Dermis microvascular lymphatic vessel endothelial cell (primary cell): ENCODE measurements around the gene SYT11. TPM values are rescaled to one million over a fixed set of nuclear protein-coding genes. Genes with fewer than 3 reads are reported as not detected.
"Not testable (repeated sequence)": the region's sequence is repeated elsewhere in the genome, so short reads cannot be mapped to it uniquely, and the experiment has no call there.

Experiments used
- DNase-seq, 2 donors: peaks; one replicate each; pipeline versions ENCODE4 v3.0.0 to v3.0.0-alpha.2; 2010; ENCODE audit warnings: low read depth in 2 of 2
- total RNA-seq: library from RNA; depleted of rRNA; stranded (reverse); fragments of >200 nt; gene quantifications from 2 replicates; pipeline ENCODE4 v1.2.1, GENCODE V29; 2014

Gene SYT11
- total RNA-seq, 1 donor from 2014 or later: 20.3 TPM

- peak; percentile 35 to 77 for DNase-seq
Observed at GRCh38 chr1:155859881-155860871, 809 bp downstream of the SYT11 start.

DNA sequence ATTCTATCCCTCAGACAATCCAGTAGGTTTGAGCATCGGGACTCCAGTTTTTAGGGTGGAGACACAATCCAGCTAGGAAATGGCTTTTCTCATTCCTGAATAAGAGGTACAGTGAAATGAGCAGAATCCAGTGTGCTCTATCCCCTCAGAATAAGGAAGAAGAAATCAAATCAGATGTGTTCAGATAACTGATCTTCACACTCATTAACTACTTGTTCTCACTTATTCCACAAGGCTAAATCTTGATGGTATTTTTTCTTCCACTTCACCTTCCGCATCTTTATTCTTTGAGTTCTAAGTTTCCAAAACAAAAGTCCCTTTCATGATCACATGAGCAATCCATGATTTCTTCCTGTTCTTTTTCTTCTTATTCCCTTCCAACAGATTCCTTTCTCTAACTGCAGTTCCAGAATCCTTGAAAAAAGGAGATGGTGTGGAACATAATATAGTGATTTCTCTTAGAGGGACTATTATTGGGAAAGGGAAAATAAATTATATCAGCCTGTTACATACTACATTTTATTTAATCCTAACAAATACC is 1.7 kb downstream of the SYT11 start:
- no peak for DNase-seq

DNA sequence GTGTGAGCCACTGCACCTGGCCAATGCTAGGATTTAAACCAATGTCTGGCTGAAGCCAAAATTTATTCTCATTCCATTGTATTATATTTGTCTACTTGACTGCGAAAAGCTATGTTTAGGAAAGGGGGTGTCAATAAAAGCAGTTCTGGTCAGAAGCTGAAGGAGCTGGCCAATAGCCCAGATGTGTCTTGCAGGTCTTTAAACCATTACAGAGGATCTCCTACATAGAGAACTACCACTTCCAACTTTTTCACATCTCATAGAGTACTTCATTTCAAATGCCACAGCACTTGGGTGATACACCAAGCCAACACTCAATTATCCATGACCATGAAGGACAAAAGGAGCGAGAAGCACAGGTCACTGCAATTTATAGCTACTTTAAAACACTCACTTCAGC is 2.5 kb downstream of the SYT11 start:
- DNase-seq: no peak

GRCh38 chr1:155864393-155864792 is 5.0 kb downstream of the SYT11 start:
- no peak for DNase-seq

- DNase-seq: no peak
Observed at GRCh38 chr1:155867766-155868165, 8.4 kb downstream of the SYT11 start.

- peak in 1 of 2 donors; percentile 15 for DNase-seq
Observed at GRCh38 chr1:155871390-155871789, 12.0 kb downstream of the SYT11 start.

DNA sequence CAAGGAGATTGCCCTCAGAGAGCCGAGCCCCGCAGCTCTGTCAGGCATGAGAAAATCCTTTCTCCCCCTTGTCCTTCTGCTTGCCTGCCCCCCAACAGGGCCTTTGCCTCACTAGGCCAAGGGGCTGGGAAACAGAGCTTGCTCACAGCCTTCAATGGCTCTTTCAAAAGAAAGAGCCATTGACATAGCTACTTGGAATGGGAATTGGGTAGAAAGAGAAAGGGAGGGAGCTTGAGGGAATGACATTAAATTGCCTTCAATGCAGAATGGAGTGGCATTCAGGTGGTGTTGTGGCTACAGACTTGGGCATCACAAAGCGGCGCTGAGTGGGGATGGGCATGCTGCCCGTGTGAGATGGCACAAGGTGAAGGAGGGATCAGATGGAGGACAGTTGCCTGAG is 13.2 kb downstream of the SYT11 start:
- DNase-seq: no peak

DNA sequence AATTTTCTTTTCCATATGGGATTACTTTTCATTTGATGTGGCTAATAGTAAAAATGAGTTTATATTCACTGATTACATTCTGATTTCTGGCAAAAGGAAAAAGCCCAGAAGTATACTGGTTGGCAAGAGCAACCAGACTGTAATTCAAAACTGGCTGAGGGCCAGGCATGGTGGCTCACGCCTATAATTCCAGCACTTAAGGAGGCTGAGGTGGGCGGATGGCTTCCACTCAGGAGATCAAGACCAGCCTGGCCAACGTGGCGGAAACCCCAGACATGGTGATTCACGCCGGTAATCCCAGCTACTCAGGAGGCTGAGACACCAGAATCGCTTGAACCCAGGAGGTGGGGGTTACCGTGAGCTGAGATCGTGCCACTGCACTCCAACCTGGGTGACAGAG is 14.5 kb downstream of the SYT11 start:
- DNase-seq: peak in 1 of 2 donors; percentile 47

GRCh38 chr1:155877945-155878344 is 18.6 kb downstream of the SYT11 start:
- no peak for DNase-seq

GRCh38 chr1:155880251-155880650 is 20.9 kb downstream of the SYT11 start:
- no peak for DNase-seq

- no peak for DNase-seq
Observed at GRCh38 chr1:155880950-155881349, 21.6 kb downstream of the SYT11 start.

- DNase-seq: no peak
Observed at GRCh38 chr1:155882235-155882634, 22.9 kb downstream of the SYT11 start.

DNA sequence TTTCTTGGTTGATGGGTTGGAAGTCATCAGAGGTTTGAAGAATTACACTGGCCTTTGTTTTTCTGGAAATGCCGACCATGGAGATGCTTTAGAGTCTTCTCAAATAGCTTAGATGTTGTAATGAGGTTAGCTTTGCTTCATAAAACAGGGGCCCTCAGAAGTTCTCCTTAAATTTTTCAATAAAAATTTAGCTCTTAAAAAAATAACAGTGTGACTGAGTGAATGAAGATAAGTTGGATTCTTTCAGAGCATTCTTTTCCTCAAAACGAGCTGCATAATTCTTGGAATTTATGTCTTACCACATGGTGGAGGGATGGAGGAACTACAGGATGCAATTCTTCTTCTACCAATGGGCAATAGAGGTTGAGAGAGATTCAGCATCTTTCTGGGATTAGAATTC is 23.4 kb downstream of the SYT11 start:
- no peak for DNase-seq

- no peak for DNase-seq
Observed at GRCh38 chr1:155884031-155884960, 24.9 kb downstream of the SYT11 start.

- DNase-seq: no peak
Observed at GRCh38 chr1:155884982-155885381, 25.6 kb downstream of the SYT11 start.

- DNase-seq: no peak
Observed at GRCh38 chr1:155888481-155888880, 29.1 kb downstream of the SYT11 start.

DNA sequence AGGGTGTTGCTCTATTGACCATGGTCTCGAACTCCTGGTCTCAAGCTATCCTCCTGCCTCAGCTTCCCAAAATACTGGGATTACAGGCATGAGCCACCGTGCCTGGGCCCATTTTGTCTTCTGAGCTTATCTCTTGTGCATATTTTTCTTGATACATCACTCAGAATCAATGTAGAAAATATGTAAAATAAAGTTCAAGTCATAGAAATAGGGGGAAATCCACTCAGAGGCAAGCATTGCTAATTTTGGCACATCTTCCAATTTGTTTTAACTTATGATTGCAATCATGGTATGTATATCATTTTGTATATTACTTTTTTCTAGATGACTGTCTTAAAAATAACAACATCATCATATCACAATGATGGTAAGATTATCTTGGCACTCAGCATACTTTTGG is 30.2 kb downstream of the SYT11 start:
- peak in 1 of 2 donors; percentile 30 for DNase-seq

- DNase-seq: no peak
Observed at GRCh38 chr1:155890251-155890650, 30.9 kb downstream of the SYT11 start.

DNA sequence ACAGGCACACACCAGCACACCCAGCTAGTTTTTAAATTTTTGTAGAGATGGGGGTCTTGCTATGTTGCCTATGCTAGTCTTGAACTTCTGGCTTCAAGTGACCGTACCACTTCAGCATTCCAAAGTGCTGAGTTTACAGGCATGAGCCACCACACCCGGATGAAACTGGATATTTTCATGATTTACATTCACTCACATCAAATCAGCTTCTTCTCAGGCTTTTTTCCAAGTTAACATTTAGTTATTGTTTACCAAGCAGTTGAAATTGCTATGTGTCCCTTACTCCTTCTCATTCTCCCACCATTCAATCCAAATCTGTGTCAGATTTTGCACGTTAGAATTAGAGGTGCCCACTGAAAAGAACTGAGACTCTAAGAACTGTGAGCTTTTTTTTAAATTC is 33.4 kb downstream of the SYT11 start:
- DNase-seq: peak in 1 of 2 donors; percentile 71

DNA sequence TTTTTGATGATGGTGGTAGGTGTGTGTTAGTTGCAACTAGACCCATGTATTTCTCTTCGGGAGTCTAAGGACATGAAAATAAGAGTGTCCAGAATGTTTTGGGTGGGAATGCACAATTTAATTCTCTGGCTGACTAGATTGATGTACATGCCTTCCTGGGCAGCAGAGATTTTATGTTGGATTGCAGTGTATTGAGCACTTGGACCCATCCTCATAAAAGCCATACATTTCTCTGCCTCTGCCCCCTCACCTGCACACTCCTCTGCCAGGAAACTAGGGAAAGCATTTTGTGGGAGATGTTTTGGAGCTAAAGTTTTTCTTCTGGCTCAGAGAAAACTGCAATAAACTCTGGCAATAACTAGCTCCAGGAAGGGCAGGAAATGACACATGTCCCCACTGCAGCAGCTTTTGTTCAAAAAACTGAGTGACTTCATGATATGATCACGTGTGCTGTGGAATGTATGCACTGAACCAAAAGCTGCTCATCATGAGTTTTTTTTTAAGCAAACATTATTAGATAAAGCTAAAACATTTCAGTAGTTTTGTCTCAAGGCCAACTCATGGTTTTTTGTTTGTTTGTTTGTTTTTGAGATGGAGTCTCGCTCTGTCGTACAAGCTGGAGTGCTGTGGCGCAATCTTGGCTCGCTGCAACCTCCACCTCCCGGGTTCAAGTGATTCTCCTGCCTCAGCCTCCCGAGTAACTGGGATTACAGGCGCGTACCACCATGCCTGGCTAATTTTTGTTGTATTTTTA is 34.2 kb downstream of the SYT11 start:
- peak; percentile 94 to 96 for DNase-seq

DNA sequence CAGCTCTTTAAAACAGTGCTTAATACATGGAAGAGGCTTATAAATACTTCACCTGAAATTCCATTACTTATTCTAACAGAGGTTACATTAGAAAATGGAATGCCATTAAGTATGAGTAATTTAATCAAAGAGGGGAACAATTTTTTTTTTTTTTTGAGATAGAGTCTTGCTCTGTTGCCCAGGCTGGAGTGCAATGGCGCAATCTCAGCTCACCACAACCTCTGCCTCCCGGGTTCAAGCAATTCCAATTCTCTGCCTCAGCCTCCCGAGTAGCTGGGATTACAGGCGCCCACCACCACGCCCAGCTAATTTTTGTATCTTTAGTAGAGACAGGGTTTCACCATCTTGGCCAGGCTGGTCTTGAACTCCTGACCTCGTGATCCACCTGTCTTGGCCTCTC is 36.2 kb downstream of the SYT11 start:
- not testable (repeated sequence) for DNase-seq
